Keratinocyte (primary cell): ENCODE data around the gene CDKN2D. TPM values are rescaled to one million over a fixed set of nuclear protein-coding genes. Genes with fewer than 3 reads are reported as not detected.

Source experiments
- DNase-seq: peaks from one replicate; pipeline ENCODE4 v3.0.0-alpha.2; 2011; ENCODE audit warnings: low read depth, missing footprints, low spot score
- FAIRE-seq: peaks from 2 replicates; lab custom pipeline; 2011; peaks lifted over from hg19 to GRCh38; lab: Jason Lieb, UNC
- H2AFZ ChIP-seq: 2 replicates; pipeline ENCODE4 v1.6.0; 2012; ENCODE audit warnings: low read length, control low read depth, inconsistent platforms; ENCODE audit not compliant: control insufficient read depth
- H3K27ac ChIP-seq: 2 replicates; pipeline ENCODE4 v1.5.1; 2011; ENCODE audit warnings: low read length; ENCODE audit not compliant: control insufficient read depth, insufficient read depth
- H3K27me3 ChIP-seq: 3 replicates; pipeline ENCODE4 v1.6.0; 2011; ENCODE audit warnings: low read length; ENCODE audit not compliant: control insufficient read depth, insufficient read depth; ENCODE audit errors: extremely low read depth
- H3K36me3 ChIP-seq, 2 experiments: 2 replicates in 1 of 2; 3 replicates in 1 of 2; pipeline ENCODE4 v1.5.1; 2011; ENCODE audit warnings: low read length in 2 of 2, mild to moderate bottlenecking in 1 of 2; ENCODE audit not compliant: control insufficient read depth in 2 of 2, insufficient read depth in 2 of 2; ENCODE audit errors: extremely low read depth in 1 of 2
- H3K4me1 ChIP-seq: 3 replicates; pipeline ENCODE4 v1.5.1; 2011; ENCODE audit warnings: low read length; ENCODE audit not compliant: control insufficient read depth, insufficient read depth; ENCODE audit errors: extremely low read depth
- H3K4me2 ChIP-seq: 3 replicates; pipeline ENCODE4 v1.6.0; 2011; ENCODE audit warnings: low read depth, low read length; ENCODE audit not compliant: control insufficient read depth, insufficient read depth; ENCODE audit errors: extremely low read depth
- H3K4me3 ChIP-seq, 3 experiments: fragments of 200-600 bp in 1 of 3; sonication (generic) in 1 of 3; 2 replicates in 2 of 3; 3 replicates in 1 of 3; pipeline ENCODE4 v1.5.1; 2011 to 2016; ENCODE audit warnings: low read length in 3 of 3, mild to moderate bottlenecking in 3 of 3, control low read depth in 2 of 3, inconsistent platforms in 1 of 3, low read depth in 1 of 3, mixed read lengths in 1 of 3, mixed run types in 1 of 3, moderate library complexity in 1 of 3; ENCODE audit not compliant: control insufficient read depth in 2 of 3, insufficient read depth in 2 of 3; ENCODE audit errors: extremely low read depth in 1 of 3
- H3K79me2 ChIP-seq: 2 replicates; pipeline ENCODE4 v1.6.0; 2012; ENCODE audit warnings: low read length; ENCODE audit not compliant: control insufficient read depth, insufficient read depth
- H3K9ac ChIP-seq: 3 replicates; pipeline ENCODE4 v1.6.0; 2011; ENCODE audit warnings: low read length; ENCODE audit not compliant: control insufficient read depth, insufficient read depth; ENCODE audit errors: extremely low read depth
- H3K9me1 ChIP-seq: 3 replicates; pipeline ENCODE4 v1.6.0; 2011; ENCODE audit warnings: low read length; ENCODE audit not compliant: control insufficient read depth, insufficient read depth; ENCODE audit errors: extremely low read depth
- H3K9me3 ChIP-seq: 2 replicates; pipeline ENCODE4 v1.5.1; 2012; ENCODE audit warnings: low read depth, low read length; ENCODE audit not compliant: control insufficient read depth
- H4K20me1 ChIP-seq: 3 replicates; pipeline ENCODE4 v1.6.0; 2011; ENCODE audit warnings: low read length; ENCODE audit not compliant: control insufficient read depth, insufficient read depth; ENCODE audit errors: extremely low read depth
- CTCF ChIP-seq, 3 experiments: IDR thresholded peaks in 1 of 3; conservative IDR thresholded peaks in 1 of 3; optimal IDR thresholded peaks in 1 of 3; 2 replicates in 2 of 3; 3 replicates in 1 of 3; pipeline versions ENCODE3 to v1.5.1; 2011; ENCODE audit warnings: low read length in 3 of 3, mild to moderate bottlenecking in 3 of 3, moderate library complexity in 2 of 3, control low read depth in 1 of 3, inconsistent platforms in 1 of 3; ENCODE audit not compliant: insufficient read depth in 2 of 3; ENCODE audit errors: extremely low read depth in 1 of 3
- EZH2 ChIP-seq: IDR thresholded peaks from one replicate; pipeline ENCODE4 v1.6.1; 2012; ENCODE audit warnings: inconsistent platforms, mild to moderate bottlenecking, low read length, moderate library complexity
- dilution Hi-C: fragments of 300-500 bp; cut with MboI; formaldehyde crosslinking; loops from one replicate; pipeline ENCODE4 v1.7.0; 2020; ENCODE audit warnings: low sequenced_read_pairs; ENCODE audit not compliant: extremely low pct_ligation_motif_present
- polyA plus RNA-seq, 5 experiments: library from polyadenylated mRNA; depleted of rRNA in 3 of 5; stranded (reverse) in 3 of 5; stranded (forward) in 1 of 5; unstranded in 1 of 5; fragments of >200 nt; gene quantifications; 1 replicate in 1 of 5; 2 replicates in 3 of 5; 3 replicates in 1 of 5; pipeline versions ENCODE4 v1.2.1 to v1.2.3, GENCODE V29; 2011 to 2012; ENCODE audit warnings: missing spikeins in 2 of 5, low read depth in 1 of 5, low replicate concordance in 1 of 5

Gene CDKN2D
- polyA plus RNA-seq, 1 donor (not counting 4 experiments of a cell fraction or from before 2014, with no cell fraction given), result 3.9 TPM

GRCh38 chr19:10538204-10538983 lies 30.4 kb downstream of the CDKN2D start:
- no peak overlapping the region for H2AFZ ChIP-seq
- H3K27me3 ChIP-seq, result no peaks in the 10 kb centered on the region
- no peaks in the 10 kb centered on the region for H4K20me1 ChIP-seq
- H3K27ac ChIP-seq, result no peak overlapping the region
- no peaks in the 10 kb centered on the region for H3K36me3 ChIP-seq
- dilution Hi-C loops, result no loop called here
- FAIRE-seq (no peak), DNase-seq (no peak)
- no peak overlapping the region for H3K4me3 ChIP-seq
- H3K9me1 ChIP-seq, result no peaks in the 10 kb centered on the region
- H3K4me1 ChIP-seq, result peaks cover 29% of the 10 kb centered on the region
- H3K4me2 ChIP-seq, result no peak overlapping the region
- TF ChIP-seq EZH2, result no peak
- H3K9ac ChIP-seq, result no peak overlapping the region
- H3K9me3 ChIP-seq, result no peaks in the 10 kb centered on the region
- H3K79me2 ChIP-seq, result no peaks in the 10 kb centered on the region

GRCh38 chr19:10537668-10538067 lies 31.1 kb downstream of the CDKN2D start:
- Histone ChIP-seq H2AFZ (no peak overlapping the region), H3K27me3 (no peaks in the 10 kb centered on the region), H3K27ac (no peak overlapping the region), H3K9me3 (no peaks in the 10 kb centered on the region), H3K9ac (no peak overlapping the region), H3K36me3 (no peaks in the 10 kb centered on the region), H3K4me3 (no peak overlapping the region), H3K79me2 (no peaks in the 10 kb centered on the region), H3K9me1 (no peaks in the 10 kb centered on the region), H3K4me2 (no peak overlapping the region), H3K4me1 (peaks cover 26% of the 10 kb centered on the region), H4K20me1 (no peaks in the 10 kb centered on the region)
- DNase-seq, result no peak
- no peak for TF ChIP-seq EZH2
- TF ChIP-seq CTCF (optimal IDR thresholded peaks at IDR 0.05 in 1 of 3, IDR thresholded peaks at IDR 0.05 in 1 of 3, conservative IDR thresholded peaks at IDR 0.05 in 1 of 3; ENCODE audit: extremely low read depth in 1 of 3, insufficient read depth in 2 of 3, low read length in 3 of 3), result no peak
- dilution Hi-C loops, result no loop called here
- FAIRE-seq, result no peak
